Measurements from ENCODE around the gene TAF11L9.
"Not testable (repeated sequence)": the region's sequence is repeated elsewhere in the genome, so short reads cannot be mapped to it uniquely, and the experiment has no call there.

Gene TAF11L9

DNA sequence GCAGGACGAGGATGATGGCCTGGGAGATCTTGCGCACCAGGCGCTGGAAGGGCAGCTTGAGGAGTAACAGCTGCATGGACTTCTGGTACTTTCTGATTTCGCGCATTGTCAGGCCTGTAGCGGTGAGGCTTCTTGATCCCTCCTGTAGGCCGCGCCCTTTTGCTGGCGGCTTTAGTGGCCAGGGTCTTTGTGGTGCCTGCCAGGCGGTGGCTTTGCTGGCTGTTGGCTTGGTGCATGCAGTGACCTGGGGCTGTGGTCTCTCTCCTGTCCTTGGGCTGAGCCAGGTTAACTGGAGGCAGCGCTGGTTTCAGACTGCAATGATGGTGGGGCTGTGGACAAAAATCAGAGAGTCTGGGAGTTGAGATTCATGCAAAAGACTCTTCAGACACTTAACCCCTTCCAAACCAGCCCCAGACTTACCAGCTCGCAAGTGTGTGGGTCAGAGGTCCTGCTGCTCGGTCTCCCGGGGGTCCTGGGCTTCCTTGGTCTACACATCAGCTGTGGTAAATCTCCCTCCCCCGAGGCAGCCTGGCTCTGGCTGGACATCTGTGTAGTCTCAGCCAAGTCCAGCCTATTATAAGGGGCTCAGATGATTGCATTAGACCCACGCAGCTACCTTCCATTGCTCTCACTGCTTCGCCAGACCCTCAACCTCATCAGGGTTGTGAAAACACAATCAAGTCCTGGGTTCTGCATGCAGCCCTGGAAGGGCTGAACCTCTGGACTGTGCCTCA is 20.8 kb upstream of the TAF11L9 start:
- Histone ChIP-seq H3K4me1 (no peaks in the 10 kb centered on the region), H3K27me3 (no peaks in the 10 kb centered on the region), H3K36me3 (no peaks in the 10 kb centered on the region), H3K27ac (no peak overlapping the region), H3K4me3 (no peak overlapping the region), H3K9me3 (no peaks in the 10 kb centered on the region)
- TF ChIP-seq, protein P1, sequence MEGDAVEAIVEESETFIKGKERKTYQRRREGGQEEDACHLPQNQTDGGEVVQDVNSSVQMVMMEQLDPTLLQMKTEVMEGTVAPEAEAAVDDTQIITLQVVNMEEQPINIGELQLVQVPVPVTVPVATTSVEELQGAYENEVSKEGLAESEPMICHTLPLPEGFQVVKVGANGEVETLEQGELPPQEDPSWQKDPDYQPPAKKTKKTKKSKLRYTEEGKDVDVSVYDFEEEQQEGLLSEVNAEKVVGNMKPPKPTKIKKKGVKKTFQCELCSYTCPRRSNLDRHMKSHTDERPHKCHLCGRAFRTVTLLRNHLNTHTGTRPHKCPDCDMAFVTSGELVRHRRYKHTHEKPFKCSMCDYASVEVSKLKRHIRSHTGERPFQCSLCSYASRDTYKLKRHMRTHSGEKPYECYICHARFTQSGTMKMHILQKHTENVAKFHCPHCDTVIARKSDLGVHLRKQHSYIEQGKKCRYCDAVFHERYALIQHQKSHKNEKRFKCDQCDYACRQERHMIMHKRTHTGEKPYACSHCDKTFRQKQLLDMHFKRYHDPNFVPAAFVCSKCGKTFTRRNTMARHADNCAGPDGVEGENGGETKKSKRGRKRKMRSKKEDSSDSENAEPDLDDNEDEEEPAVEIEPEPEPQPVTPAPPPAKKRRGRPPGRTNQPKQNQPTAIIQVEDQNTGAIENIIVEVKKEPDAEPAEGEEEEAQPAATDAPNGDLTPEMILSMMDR (IDR thresholded peaks at IDR 0.05): no peak
- intact Hi-C loops (cut with DNase I; ENCODE audit: low total_unique reads): no loop called here
- no peak for DNase-seq

DNA sequence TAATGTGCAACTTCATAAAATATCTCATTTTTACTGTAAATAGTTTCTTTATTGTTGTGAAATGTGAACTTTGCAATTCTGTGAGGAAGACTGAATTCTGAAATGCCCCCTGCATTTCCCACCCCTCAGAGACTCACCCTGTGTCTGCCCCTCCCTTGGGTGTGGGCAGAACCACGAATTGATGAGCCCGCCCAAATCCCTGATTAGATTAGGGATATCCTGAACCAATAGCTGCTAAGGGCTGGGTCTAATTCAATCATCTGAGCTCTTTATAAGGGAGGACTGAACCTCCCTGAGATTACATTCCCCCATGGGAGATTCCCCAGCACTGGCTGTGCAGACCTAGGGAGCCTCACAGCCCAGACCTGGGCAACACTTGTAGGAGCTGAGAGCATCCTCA is 15.9 kb upstream of the TAF11L9 start, which contains the start of gene TAF11L12:
Gene TAF11L12, plus strand, starts transcription at position 301 of the 400 bp plus-strand sequence.
- H3K27me3 ChIP-seq; H3K4me3 ChIP-seq; intact Hi-C loops (cut with DNase I; ENCODE audit: low total_unique reads); H3K9me3 ChIP-seq; H3K27ac ChIP-seq; H3K36me3 ChIP-seq; H3K4me1 ChIP-seq; DNase-seq: not testable (repeated sequence)

DNA sequence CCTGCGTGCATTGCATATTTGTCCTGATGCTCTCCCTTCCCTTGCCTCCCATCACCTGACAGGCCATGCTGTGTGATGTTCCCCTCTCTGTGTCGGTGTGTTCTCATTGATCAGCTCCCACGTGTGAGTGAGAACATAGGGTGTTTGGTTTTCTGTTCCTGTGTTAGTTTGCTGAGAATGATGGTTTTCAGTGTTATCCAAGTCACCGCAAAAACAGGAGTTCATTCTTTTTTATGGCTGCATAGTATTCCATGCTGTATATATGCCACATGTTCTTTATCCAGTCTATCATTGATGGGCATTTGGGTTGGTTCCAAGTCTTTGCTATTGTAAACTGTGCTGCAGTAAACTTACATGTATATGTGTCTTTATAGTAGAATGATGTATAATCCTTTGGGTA is 13.3 kb upstream of the TAF11L9 start:
- H3K36me3 ChIP-seq; DNase-seq; H3K27ac ChIP-seq; intact Hi-C loops (cut with DNase I; ENCODE audit: low total_unique reads); H3K4me1 ChIP-seq; H3K4me3 ChIP-seq; H3K9me3 ChIP-seq; H3K27me3 ChIP-seq: not testable (repeated sequence)

DNA sequence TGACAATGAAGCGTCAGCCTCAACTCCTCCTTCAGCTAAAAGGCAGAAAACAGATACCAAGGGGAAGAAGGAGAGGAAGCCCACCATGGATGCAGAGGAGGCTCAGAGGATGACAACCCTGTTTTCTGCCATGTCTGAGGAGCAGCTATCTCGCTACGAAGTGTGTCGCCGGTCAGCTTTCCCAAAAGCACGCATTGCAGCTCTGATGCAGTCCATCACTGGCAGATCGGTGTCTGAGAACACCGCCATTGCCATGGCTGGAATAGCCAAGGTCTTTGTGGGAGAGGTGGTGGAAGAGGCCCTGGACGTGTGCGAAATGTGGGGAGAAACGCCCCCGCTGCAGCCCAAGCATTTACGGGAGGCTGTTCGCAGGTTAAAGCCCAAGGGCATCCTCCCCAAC is 10.8 kb upstream of the TAF11L9 start:
- H3K4me3 ChIP-seq: no peak overlapping the region
- DNase-seq: no peak
- intact Hi-C loops (cut with DNase I; ENCODE audit: low total_unique reads): no loop called here
- H3K9me3 ChIP-seq: no peaks in the 10 kb centered on the region
- H3K27ac ChIP-seq: no peak overlapping the region
- H3K27me3 ChIP-seq: no peaks in the 10 kb centered on the region
- no peaks in the 10 kb centered on the region for H3K36me3 ChIP-seq
- TF ChIP-seq, protein P1 (IDR thresholded peaks at IDR 0.05): no peak
- H3K4me1 ChIP-seq: no peaks in the 10 kb centered on the region

DNA sequence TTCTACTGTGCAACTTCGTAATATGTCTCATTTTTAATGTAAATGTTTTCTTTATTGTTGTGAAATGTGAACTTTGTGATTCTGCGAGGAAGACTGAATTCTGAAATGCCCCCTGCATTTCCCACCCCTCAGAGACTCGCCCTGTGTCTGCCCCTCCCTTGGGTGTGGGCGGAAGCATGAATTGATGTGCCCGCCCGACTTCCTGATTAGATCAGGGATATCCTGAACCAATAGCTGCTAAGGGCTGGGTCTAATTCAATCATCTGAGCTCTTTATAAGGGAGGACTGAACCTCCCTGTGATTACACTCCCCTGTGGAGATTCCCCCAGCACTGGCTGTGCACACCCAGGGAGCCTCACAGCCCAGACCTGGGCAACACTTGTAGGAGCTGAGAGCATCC is 9.7 kb upstream of the TAF11L9 start, which contains the start of gene TAF11L11:
Gene TAF11L11, plus strand, starts transcription at position 304 of the 400 bp plus-strand sequence.
- intact Hi-C loops (cut with DNase I; ENCODE audit: low total_unique reads); H3K36me3 ChIP-seq; H3K27me3 ChIP-seq; H3K4me1 ChIP-seq; H3K27ac ChIP-seq; H3K9me3 ChIP-seq; H3K4me3 ChIP-seq; DNase-seq: not testable (repeated sequence)

DNA sequence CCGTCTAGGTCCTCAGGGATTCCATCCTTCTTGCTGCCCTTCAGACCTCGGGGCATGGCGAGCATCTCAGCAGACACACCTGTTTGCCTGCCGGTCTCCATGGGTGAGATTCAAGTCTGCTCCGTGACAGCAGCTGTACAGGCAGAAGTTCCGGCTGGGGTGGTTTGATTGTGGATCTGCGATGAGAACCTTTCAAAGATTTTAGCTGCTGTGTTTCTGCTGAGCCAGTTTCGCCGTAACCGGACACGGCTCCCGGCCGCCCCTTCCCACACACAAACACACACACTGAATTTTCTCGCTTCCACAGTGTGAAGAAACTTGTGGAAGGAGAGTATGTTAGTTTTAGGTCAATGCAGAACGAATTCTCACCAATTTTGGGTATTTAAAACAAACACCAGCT is 3.5 kb upstream of the TAF11L9 start, which contains the start of gene TAF11L10:
Gene TAF11L10, minus strand, starts transcription at position 101 of the 400 bp plus-strand sequence.
- H3K9me3 ChIP-seq; H3K27ac ChIP-seq; H3K27me3 ChIP-seq; DNase-seq; H3K4me1 ChIP-seq; H3K36me3 ChIP-seq; intact Hi-C loops (cut with DNase I; ENCODE audit: low total_unique reads); H3K4me3 ChIP-seq: not testable (repeated sequence)

DNA sequence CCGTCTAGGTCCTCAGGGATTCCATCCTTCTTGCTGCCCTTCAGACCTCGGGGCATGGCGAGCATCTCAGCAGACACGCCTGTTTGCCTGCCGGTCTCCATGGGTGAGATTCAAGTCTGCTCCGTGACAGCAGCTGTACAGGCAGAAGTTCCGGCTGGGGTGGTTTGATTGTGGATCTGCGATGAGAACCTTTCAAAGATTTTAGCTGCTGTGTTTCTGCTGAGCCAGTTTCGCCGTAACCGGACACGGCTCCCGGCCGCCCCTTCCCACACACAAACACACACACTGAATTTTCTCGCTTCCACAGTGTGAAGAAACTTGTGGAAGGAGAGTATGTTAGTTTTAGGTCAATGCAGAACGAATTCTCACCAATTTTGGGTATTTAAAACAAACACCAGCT is 3.3 kb downstream of the TAF11L9 start, which contains the start of gene TAF11L8:
Gene TAF11L8, minus strand, starts transcription at position 101 of the 400 bp plus-strand sequence.
- H3K27ac ChIP-seq; H3K4me1 ChIP-seq; H3K4me3 ChIP-seq; H3K27me3 ChIP-seq; DNase-seq; intact Hi-C loops (cut with DNase I; ENCODE audit: low total_unique reads); H3K9me3 ChIP-seq; H3K36me3 ChIP-seq: not testable (repeated sequence)

DNA sequence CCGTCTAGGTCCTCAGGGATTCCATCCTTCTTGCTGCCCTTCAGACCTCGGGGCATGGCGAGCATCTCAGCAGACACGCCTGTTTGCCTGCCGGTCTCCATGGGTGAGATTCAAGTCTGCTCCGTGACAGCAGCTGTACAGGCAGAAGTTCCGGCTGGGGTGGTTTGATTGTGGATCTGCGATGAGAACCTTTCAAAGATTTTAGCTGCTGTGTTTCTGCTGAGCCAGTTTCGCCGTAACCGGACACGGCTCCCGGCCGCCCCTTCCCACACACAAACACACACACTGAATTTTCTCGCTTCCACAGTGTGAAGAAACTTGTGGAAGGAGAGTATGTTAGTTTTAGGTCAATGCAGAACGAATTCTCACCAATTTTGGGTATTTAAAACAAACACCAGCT is 8.5 kb downstream of the TAF11L9 start, which contains the start of gene TAF11L7:
Gene TAF11L7, minus strand, starts transcription at position 101 of the 400 bp plus-strand sequence.
- H3K4me1 ChIP-seq; DNase-seq; H3K36me3 ChIP-seq; H3K27ac ChIP-seq; H3K9me3 ChIP-seq; H3K27me3 ChIP-seq; H3K4me3 ChIP-seq; intact Hi-C loops (cut with DNase I; ENCODE audit: low total_unique reads): not testable (repeated sequence)
